B cell (primary cell): Measurements from ENCODE around the gene MTG2.

ENCODE experiments used
- EZH2 ChIP-seq: IDR thresholded peaks from 2 replicates; pipeline ENCODE4 v1.6.1; 2012; ENCODE audit warnings: borderline replicate concordance, low read depth, mild to moderate bottlenecking, moderate library complexity, low read length; ENCODE audit not compliant: insufficient read depth, poor library complexity, severe bottlenecking
- TF ChIP-seq, protein P1 (sequence below): fragments of 200-600 bp; IDR thresholded peaks from one replicate; pipeline ENCODE4 v1.8.0; 2022; ENCODE audit warnings: antibody characterized with exemption, mild to moderate bottlenecking

DNA sequence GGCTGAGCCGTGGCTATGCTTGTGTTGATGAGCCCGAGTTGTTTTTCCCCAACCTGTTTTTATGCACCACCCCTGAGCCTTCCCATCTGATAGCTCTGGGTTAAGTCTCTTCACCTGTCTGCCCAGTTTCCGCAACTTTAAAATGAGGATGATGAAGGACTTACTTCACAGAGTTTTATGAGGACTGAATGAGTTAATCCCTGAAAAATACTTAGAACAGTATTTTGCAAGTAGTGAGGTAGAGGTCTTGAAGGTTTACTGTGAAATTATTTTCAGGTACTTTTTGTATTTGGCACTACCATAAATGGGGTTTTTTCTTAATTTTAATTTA lies 3.2 kb downstream of the MTG2 start:
- TF ChIP-seq, protein P1, sequence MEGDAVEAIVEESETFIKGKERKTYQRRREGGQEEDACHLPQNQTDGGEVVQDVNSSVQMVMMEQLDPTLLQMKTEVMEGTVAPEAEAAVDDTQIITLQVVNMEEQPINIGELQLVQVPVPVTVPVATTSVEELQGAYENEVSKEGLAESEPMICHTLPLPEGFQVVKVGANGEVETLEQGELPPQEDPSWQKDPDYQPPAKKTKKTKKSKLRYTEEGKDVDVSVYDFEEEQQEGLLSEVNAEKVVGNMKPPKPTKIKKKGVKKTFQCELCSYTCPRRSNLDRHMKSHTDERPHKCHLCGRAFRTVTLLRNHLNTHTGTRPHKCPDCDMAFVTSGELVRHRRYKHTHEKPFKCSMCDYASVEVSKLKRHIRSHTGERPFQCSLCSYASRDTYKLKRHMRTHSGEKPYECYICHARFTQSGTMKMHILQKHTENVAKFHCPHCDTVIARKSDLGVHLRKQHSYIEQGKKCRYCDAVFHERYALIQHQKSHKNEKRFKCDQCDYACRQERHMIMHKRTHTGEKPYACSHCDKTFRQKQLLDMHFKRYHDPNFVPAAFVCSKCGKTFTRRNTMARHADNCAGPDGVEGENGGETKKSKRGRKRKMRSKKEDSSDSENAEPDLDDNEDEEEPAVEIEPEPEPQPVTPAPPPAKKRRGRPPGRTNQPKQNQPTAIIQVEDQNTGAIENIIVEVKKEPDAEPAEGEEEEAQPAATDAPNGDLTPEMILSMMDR, result no peak
- TF ChIP-seq EZH2, result no peak
